ENCODE measurements around the gene COG5. TPM values are rescaled to one million over a fixed set of nuclear protein-coding genes. Genes with fewer than 3 reads are reported as not detected.

Gene COG5
- total and polyA plus RNA-seq, 4 donors: 4.1 to 27.1 (median 8.4) TPM

DNA sequence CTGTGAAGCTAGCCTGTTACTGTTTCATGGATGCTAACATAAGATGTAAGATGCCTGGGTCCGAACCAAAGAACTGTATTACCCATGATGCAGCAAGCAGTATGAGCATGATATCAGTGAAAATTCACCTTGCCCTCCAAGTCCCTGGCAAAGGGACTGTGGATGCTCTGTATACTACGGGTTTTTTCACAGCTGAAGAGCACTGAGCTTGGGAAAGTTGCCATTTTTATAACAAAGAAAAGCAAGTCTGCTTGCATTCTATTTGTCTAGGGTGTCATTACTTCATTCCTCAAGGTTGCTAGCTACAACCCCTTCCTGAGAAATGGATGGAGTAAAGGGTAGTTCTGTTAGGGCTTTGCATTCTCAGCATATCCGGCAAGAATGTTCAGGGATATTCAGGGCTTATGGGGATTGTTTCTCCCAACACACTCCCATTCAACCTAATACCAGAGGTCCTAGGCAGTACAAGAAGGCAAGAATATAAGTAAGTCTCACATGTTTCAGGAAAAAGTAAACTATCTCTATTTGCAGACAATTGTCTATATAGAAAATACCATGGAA, 99.0 kb downstream of the COG5 start:
- TF ChIP-seq TAF1 (conservative IDR thresholded peaks at IDR 0.05): no peak
- TF ChIP-seq, protein P1, sequence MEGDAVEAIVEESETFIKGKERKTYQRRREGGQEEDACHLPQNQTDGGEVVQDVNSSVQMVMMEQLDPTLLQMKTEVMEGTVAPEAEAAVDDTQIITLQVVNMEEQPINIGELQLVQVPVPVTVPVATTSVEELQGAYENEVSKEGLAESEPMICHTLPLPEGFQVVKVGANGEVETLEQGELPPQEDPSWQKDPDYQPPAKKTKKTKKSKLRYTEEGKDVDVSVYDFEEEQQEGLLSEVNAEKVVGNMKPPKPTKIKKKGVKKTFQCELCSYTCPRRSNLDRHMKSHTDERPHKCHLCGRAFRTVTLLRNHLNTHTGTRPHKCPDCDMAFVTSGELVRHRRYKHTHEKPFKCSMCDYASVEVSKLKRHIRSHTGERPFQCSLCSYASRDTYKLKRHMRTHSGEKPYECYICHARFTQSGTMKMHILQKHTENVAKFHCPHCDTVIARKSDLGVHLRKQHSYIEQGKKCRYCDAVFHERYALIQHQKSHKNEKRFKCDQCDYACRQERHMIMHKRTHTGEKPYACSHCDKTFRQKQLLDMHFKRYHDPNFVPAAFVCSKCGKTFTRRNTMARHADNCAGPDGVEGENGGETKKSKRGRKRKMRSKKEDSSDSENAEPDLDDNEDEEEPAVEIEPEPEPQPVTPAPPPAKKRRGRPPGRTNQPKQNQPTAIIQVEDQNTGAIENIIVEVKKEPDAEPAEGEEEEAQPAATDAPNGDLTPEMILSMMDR (IDR thresholded peaks at IDR 0.05; ENCODE audit: low read depth, low read length, missing input control): no peak
- TF ChIP-seq HNF4G (IDR thresholded peaks at IDR 0.05): no peak
- no peak for TF ChIP-seq YY1 (IDR thresholded peaks at IDR 0.05)
- no peak for TF ChIP-seq EGR1 (IDR thresholded peaks at IDR 0.05; ENCODE audit: low read depth in 2 of 2)
- no peak for TF ChIP-seq ATF3 (IDR thresholded peaks at IDR 0.05)
- no peak for TF ChIP-seq RAD21 (IDR thresholded peaks at IDR 0.05)
- TF ChIP-seq, protein P2, sequence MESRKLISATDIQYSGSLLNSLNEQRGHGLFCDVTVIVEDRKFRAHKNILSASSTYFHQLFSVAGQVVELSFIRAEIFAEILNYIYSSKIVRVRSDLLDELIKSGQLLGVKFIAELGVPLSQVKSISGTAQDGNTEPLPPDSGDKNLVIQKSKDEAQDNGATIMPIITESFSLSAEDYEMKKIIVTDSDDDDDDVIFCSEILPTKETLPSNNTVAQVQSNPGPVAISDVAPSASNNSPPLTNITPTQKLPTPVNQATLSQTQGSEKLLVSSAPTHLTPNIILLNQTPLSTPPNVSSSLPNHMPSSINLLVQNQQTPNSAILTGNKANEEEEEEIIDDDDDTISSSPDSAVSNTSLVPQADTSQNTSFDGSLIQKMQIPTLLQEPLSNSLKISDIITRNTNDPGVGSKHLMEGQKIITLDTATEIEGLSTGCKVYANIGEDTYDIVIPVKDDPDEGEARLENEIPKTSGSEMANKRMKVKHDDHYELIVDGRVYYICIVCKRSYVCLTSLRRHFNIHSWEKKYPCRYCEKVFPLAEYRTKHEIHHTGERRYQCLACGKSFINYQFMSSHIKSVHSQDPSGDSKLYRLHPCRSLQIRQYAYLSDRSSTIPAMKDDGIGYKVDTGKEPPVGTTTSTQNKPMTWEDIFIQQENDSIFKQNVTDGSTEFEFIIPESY (IDR thresholded peaks at IDR 0.05): no peak
- no peak for TF ChIP-seq GABPA (IDR thresholded peaks at IDR 0.05 in 1 of 2, conservative IDR thresholded peaks at IDR 0.05 in 1 of 2)
- TF ChIP-seq FOXA2 (IDR thresholded peaks at IDR 0.05): no peak
- TF ChIP-seq RXRA (IDR thresholded peaks at IDR 0.05): no peak
- TF ChIP-seq HNF4A (conservative IDR thresholded peaks at IDR 0.05): no peak
- no peak for TF ChIP-seq NR2F2 (IDR thresholded peaks at IDR 0.05)
- no peak for TF ChIP-seq FOXA1 (IDR thresholded peaks at IDR 0.05)
- TF ChIP-seq, protein P3, sequence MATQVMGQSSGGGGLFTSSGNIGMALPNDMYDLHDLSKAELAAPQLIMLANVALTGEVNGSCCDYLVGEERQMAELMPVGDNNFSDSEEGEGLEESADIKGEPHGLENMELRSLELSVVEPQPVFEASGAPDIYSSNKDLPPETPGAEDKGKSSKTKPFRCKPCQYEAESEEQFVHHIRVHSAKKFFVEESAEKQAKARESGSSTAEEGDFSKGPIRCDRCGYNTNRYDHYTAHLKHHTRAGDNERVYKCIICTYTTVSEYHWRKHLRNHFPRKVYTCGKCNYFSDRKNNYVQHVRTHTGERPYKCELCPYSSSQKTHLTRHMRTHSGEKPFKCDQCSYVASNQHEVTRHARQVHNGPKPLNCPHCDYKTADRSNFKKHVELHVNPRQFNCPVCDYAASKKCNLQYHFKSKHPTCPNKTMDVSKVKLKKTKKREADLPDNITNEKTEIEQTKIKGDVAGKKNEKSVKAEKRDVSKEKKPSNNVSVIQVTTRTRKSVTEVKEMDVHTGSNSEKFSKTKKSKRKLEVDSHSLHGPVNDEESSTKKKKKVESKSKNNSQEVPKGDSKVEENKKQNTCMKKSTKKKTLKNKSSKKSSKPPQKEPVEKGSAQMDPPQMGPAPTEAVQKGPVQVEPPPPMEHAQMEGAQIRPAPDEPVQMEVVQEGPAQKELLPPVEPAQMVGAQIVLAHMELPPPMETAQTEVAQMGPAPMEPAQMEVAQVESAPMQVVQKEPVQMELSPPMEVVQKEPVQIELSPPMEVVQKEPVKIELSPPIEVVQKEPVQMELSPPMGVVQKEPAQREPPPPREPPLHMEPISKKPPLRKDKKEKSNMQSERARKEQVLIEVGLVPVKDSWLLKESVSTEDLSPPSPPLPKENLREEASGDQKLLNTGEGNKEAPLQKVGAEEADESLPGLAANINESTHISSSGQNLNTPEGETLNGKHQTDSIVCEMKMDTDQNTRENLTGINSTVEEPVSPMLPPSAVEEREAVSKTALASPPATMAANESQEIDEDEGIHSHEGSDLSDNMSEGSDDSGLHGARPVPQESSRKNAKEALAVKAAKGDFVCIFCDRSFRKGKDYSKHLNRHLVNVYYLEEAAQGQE (IDR thresholded peaks at IDR 0.05): no peak
- no peak for TF ChIP-seq MAX (IDR thresholded peaks at IDR 0.05)
- H3K4me3 ChIP-seq (ENCODE audit: low read depth in 1 of 3, low read length in 3 of 3): no peak overlapping the region
- no peak for DNase-seq (ENCODE audit: low spot score)
- H3K4me1 ChIP-seq (ENCODE audit: control insufficient read depth in 4 of 4, insufficient read depth in 4 of 4, low read length in 3 of 4): no peaks in the 10 kb centered on the region
- H3K27me3 ChIP-seq (ENCODE audit: control insufficient read depth in 4 of 4, insufficient read depth in 4 of 4, low read length in 3 of 4): no peaks in the 10 kb centered on the region
- no peaks in the 10 kb centered on the region for H3K36me3 ChIP-seq (ENCODE audit: control insufficient read depth in 4 of 4, insufficient read depth in 3 of 4, low read depth in 1 of 4, low read length in 3 of 4)
- WGBS: 93% methylated on average over 3 of the region's 3 CpGs
- no peaks in the 10 kb centered on the region for H3K9me3 ChIP-seq (ENCODE audit: control insufficient read depth in 4 of 4, low read length in 3 of 4)
- no peak overlapping the region for H3K27ac ChIP-seq (ENCODE audit: low read depth in 1 of 2, low read length in 2 of 2)
- no peak overlapping the region for H3K9ac ChIP-seq (ENCODE audit: low read depth in 1 of 2, low read length in 2 of 2)
